Ascending aorta (tissue), 2 donors: ENCODE results near the gene PLA2G2D. TPM values are rescaled to one million over a fixed set of nuclear protein-coding genes. Genes with fewer than 3 reads are reported as not detected.

Experiments used
- DNase-seq, 2 donors: peaks; one replicate each; pipeline ENCODE4 v3.0.0-alpha.2; 2019; ENCODE audit warnings: low spot score in 2 of 2
- H3K27ac ChIP-seq, 2 donors: fragments of 200-600 bp; sonication (generic); one replicate each; pipeline ENCODE4 v1.5.1; 2016 to 2017; ENCODE audit warnings: mild to moderate bottlenecking in 1 of 2
- H3K27me3 ChIP-seq: fragments of 200-600 bp; sonication (generic); one replicate; pipeline ENCODE4 v1.5.1; 2017
- H3K36me3 ChIP-seq, 2 donors: fragments of 200-600 bp; sonication (generic); one replicate each; pipeline ENCODE4 v1.5.1; 2016
- H3K4me1 ChIP-seq, 2 donors: fragments of 200-600 bp; sonication (generic); one replicate each; pipeline ENCODE4 v1.5.1; 2016 to 2017; ENCODE audit warnings: mild to moderate bottlenecking in 1 of 2
- H3K4me3 ChIP-seq, 2 donors: fragments of 200-600 bp; sonication (generic); one replicate each; pipeline ENCODE4 v1.5.1; 2016 to 2017; ENCODE audit warnings: mild to moderate bottlenecking in 1 of 2
- H3K9me3 ChIP-seq, 2 donors: fragments of 200-600 bp; sonication (generic); one replicate each; pipeline ENCODE4 v1.5.1; 2016
- intact Hi-C: fragments of 100-400 bp; cut with DNase I; formaldehyde crosslinking; loops from one replicate; pipeline ENCODE4 v1.15.1; 2023
- total RNA-seq: library from RNA; depleted of rRNA; stranded (reverse); fragments of >200 nt; gene quantifications from one replicate; pipeline ENCODE4 v1.1.0, GENCODE V29; 2016
- TF ChIP-seq, protein P1 (sequence below), 3 experiments: fragments of 200-600 bp in 2 of 3; fragments of 450-650 bp in 1 of 3; sonication (generic) in 2 of 3; IDR thresholded peaks; one replicate each; pipeline ENCODE4 v1.5.1; 2016 to 2019; ENCODE audit warnings: antibody characterized with exemption in 3 of 3, mild to moderate bottlenecking in 1 of 3, moderate library complexity in 1 of 3

PLA2G2D gene
- not detected for total RNA-seq

DNA sequence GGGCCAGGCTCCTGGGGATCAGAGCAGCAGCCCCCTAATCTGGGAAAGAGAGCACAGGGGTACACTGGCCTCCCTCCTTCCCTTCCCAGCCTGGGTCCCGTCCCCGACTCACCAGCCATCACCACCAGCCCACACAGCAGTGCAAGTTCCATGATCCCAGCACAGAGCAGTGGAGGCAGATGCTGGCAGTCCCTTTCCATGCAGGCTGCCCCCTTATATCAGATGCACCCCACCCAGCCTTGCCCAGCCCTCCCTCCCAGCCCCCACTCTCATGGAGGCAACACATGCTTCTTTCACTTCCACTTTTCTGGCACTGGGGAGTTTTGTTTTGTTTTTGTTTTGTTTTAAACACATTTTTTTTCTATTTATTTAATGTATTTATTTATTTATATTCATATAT lies at the start of gene PLA2G2D:
Gene PLA2G2D (minus strand): TSS at position 190 of the 400 bp plus-strand sequence. CDS start 38 bp downstream, at position 152.
- TF ChIP-seq, protein P1, sequence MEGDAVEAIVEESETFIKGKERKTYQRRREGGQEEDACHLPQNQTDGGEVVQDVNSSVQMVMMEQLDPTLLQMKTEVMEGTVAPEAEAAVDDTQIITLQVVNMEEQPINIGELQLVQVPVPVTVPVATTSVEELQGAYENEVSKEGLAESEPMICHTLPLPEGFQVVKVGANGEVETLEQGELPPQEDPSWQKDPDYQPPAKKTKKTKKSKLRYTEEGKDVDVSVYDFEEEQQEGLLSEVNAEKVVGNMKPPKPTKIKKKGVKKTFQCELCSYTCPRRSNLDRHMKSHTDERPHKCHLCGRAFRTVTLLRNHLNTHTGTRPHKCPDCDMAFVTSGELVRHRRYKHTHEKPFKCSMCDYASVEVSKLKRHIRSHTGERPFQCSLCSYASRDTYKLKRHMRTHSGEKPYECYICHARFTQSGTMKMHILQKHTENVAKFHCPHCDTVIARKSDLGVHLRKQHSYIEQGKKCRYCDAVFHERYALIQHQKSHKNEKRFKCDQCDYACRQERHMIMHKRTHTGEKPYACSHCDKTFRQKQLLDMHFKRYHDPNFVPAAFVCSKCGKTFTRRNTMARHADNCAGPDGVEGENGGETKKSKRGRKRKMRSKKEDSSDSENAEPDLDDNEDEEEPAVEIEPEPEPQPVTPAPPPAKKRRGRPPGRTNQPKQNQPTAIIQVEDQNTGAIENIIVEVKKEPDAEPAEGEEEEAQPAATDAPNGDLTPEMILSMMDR (IDR thresholded peaks at IDR 0.05): no peak
- Histone ChIP-seq H3K9me3 (no peaks in the 10 kb centered on the region), H3K4me1 (no peaks in the 10 kb centered on the region), H3K27ac (no peak within 1 kb of the TSS), H3K27me3 (no peaks in the 10 kb centered on the region), H3K36me3 (no peaks in the 10 kb centered on the region), H3K4me3 (no peak within 1 kb of the TSS)
- intact Hi-C loops: no loop called here
- DNase-seq: no peak

DNA sequence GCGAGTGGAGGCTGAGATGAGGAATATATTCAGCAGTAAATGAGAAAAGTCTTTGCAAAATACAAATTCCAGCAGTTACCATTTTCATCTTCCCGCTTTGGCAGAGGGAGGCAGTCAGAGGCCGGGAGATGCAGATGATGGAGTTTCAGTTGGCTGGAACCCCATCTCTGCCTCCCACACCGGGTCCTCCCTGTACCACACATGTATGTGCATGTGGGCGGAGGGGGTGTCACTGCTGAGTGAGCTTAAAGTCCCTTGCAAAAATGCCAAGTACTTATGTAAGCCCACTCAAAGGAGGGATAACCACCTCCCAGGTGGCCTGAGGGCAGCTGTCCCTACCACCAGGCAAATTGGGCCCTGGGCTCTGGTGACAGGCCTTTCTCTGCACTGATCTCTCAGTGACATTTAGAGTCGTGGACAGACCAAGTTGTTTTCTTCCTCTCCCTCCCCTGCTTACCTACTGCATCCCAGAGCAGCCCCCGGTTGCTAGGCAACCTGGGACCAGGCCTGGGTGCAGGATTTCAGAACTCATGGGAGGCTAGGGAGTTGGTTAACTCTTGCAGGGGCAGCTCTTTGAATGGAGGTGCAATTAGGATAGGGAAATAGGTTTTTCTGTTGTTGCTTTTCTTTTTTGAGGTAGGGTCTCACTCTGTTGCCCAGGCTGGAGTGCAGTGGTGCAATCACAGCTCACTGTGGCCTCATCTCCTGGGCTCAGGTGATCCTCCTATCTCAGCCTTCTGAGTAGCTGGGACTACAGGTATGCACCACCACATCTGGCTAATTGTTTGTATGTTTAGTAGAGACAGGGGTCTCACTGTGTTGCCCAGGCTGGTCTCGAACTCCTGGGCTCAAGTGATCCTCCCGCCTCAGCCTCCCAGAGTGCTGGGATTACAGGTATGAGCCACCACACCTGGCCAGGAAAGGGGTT lies 49.5 kb upstream of the PLA2G2D start:
- intact Hi-C loops: no loop called here
- Histone ChIP-seq H3K27ac (no peak overlapping the region), H3K27me3 (no peaks in the 10 kb centered on the region), H3K4me1 (no peaks in the 10 kb centered on the region), H3K9me3 (no peaks in the 10 kb centered on the region), H3K36me3 (no peaks in the 10 kb centered on the region), H3K4me3 (no peak overlapping the region)
- TF ChIP-seq, protein P1 (IDR thresholded peaks at IDR 0.05): no peak
- DNase-seq: no peak

DNA sequence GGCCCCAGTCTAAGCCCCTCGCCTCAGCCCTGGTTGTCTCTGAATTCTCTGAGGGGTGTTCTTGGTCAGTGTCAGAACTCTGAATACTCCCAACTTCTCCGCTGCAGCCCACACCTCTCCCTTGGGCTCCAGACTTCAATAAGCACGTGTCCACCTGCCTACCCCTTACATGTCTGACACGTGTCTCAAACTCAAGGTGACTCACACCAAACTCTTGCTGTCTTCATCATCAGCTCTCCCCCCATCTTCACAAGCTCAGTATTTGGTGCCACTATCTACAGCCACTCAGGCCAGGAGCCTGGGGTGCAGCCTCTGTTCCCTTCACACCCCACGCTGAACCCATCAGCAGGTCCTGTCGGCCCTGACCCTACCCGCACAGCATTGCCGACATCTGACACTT lies 47.8 kb upstream of the PLA2G2D start:
- no peaks in the 10 kb centered on the region for H3K36me3 ChIP-seq
- no peak for DNase-seq
- TF ChIP-seq, protein P1 (IDR thresholded peaks at IDR 0.05): no peak
- H3K27ac ChIP-seq: no peak overlapping the region
- no peaks in the 10 kb centered on the region for H3K27me3 ChIP-seq
- no peaks in the 10 kb centered on the region for H3K4me1 ChIP-seq
- intact Hi-C loops: no loop called here
- peaks cover 0 to 5% of the 10 kb centered on the region in 2 donors for H3K9me3 ChIP-seq
- H3K4me3 ChIP-seq: no peak overlapping the region

DNA sequence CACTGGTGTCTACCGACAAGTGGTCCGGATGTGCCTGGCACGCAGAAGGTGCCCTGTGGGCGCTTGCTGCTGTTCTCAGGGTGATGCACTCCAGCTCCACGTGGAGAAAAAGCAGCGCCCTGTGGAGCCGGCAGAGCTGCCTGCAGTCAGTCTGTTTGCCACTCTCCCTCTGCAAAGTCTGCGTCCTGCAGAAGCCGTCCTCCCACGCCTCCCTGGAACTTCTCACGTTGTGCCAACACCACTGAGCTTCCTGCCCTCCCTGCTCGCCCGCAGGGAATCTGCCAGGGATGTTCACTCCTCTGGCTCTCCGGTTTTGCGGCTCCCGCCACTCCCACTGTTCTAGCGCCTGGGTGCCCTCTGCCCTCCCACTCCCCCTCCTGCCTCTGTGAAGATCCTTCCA lies 46.7 kb upstream of the PLA2G2D start:
- intact Hi-C loops: no loop called here
- no peaks in the 10 kb centered on the region for H3K36me3 ChIP-seq
- no peak for DNase-seq
- H3K4me3 ChIP-seq: no peak overlapping the region
- TF ChIP-seq, protein P1 (IDR thresholded peaks at IDR 0.05): no peak
- H3K4me1 ChIP-seq: no peaks in the 10 kb centered on the region
- no peak overlapping the region for H3K27ac ChIP-seq
- no peaks in the 10 kb centered on the region for H3K27me3 ChIP-seq
- peaks cover under 1 to 13% of the 10 kb centered on the region in 2 donors for H3K9me3 ChIP-seq

- intact Hi-C loops: no loop called here
- no peak overlapping the region for H3K27ac ChIP-seq
- peaks cover 6 to 18% of the 10 kb centered on the region in 2 donors for H3K9me3 ChIP-seq
- TF ChIP-seq, protein P1 (IDR thresholded peaks at IDR 0.05): no peak
- no peaks in the 10 kb centered on the region for H3K27me3 ChIP-seq
- no peak for DNase-seq
- no peaks in the 10 kb centered on the region for H3K4me1 ChIP-seq
- no peak overlapping the region for H3K4me3 ChIP-seq
- no peaks in the 10 kb centered on the region for H3K36me3 ChIP-seq
These were observed 46.2 kb upstream of the PLA2G2D start for GRCh38 chr1:20165522-20165951.
